Activated CD4-positive, alpha-beta T cell treated with anti-CD3 and anti-CD28 coated beads, Interleukin-2, amount 50 U/mL, for 48 hours (primary cell): ENCODE results near the gene PAGE2B.
"Not testable (repeated sequence)": the region's sequence is repeated elsewhere in the genome, so short reads cannot be mapped to it uniquely, and the experiment has no call there.

ENCODE experiments used
- DNase-seq, 2 experiments: peaks; one replicate each; pipeline ENCODE4 v3.0.0-alpha.2; 2020

Gene PAGE2B

GRCh38 chrX:55111578-55112254 is 36.9 kb downstream of the PAGE2B start:
- DNase-seq: no peak

DNA sequence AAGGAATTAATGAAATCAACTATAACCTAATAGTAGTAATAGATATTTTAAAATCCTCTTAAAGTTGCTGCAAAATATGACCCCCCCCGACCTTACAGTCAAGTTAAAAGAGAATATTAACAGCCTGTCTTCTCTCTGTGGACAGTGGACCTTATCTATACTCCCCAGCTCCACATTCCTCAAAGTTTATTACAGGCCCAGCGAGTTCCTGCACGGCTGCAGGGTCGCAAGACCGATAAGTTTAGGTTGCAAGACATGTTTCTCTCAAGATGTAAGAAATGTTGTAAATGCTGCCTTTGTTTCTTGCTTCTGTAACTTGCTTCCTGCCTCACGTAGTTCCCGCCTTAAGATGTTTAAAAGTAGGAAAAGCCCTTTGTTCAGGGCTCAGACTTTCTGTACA is 41.8 kb downstream of the PAGE2B start:
- DNase-seq: not testable (repeated sequence)

- DNase-seq: no peak
Measured at GRCh38 chrX:55118574-55118973, 43.7 kb downstream of the PAGE2B start.

DNA sequence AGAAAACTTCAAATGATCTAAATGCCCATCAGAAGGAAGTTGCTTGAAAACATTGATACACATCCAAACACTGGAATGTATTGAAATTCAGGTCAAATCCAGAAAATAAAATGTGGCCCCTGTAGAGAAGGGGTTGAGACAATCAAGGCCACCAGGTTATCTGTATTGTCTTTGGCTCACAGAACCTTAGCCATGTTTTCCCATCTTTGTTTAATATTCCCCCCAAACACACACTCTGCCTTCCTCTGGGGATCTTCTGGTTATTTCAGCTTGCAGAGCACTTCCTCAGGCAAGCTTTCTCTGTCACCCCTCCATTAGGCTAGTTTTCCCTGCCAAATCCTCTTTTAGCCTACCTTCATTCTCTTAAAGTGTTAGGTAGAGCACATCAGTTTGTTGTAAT is 44.4 kb downstream of the PAGE2B start:
- no peak for DNase-seq

DNA sequence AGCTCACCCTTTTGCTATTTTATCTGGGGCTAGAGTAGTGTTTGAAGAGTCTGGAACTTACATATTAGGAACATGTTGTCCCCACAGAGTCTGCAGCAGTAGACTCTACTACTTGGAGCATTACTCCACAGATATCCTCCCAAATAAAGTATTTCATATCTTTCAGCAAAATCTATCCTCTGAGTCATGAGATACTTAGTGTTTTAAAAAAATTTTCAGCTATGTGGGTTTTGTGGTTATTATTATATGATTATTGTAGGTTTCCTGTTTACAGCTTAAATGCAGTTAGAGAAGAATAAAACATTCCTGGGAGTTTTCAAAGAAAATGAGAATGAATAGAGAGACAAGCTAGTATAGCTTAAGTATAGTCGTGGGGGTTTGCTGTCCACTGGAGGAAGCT is 44.9 kb downstream of the PAGE2B start:
- no peak for DNase-seq

- no peak for DNase-seq
Measured at GRCh38 chrX:55120761-55121358, 46.0 kb downstream of the PAGE2B start.

DNA sequence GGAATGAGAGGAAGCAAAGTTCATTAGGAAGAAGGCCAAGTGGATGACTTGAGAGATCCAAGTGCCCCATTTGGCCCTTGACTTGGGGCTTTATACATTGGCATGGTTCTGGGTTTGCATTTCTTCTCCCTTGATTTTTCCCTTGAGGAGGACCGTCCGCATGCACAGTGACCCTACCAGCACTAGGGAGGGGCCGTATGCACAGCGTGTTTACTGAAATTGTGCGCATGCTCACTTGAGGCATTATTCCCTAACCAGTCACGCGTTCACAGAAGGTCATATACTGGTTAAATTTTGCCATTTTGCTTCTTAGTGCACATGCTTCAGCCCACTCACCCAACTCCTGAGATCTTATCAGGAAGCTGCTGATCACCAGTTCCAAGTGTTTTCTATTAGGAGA is 49.1 kb downstream of the PAGE2B start:
- DNase-seq: no peak

DNA sequence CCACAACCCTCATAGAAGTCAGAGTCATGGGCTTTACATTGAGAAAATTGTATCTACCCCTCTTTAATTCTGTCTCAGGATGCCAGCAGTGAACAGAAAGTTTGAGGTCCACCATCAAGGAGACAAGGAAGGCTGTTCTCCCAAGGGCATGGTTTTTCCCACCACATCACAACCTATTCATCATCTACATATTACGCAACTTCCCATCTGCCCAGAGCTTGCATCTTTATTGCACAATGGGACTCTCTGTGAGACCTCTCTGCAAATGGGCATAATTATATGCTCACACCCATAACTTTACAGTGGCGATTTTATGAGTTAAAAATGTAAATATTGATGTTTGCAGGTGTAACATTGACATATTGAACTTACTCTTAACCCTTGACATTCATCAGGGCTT is 52.9 kb downstream of the PAGE2B start:
- DNase-seq: no peak
